ENCODE data around the gene TSR3.

TSR3 gene

DNA sequence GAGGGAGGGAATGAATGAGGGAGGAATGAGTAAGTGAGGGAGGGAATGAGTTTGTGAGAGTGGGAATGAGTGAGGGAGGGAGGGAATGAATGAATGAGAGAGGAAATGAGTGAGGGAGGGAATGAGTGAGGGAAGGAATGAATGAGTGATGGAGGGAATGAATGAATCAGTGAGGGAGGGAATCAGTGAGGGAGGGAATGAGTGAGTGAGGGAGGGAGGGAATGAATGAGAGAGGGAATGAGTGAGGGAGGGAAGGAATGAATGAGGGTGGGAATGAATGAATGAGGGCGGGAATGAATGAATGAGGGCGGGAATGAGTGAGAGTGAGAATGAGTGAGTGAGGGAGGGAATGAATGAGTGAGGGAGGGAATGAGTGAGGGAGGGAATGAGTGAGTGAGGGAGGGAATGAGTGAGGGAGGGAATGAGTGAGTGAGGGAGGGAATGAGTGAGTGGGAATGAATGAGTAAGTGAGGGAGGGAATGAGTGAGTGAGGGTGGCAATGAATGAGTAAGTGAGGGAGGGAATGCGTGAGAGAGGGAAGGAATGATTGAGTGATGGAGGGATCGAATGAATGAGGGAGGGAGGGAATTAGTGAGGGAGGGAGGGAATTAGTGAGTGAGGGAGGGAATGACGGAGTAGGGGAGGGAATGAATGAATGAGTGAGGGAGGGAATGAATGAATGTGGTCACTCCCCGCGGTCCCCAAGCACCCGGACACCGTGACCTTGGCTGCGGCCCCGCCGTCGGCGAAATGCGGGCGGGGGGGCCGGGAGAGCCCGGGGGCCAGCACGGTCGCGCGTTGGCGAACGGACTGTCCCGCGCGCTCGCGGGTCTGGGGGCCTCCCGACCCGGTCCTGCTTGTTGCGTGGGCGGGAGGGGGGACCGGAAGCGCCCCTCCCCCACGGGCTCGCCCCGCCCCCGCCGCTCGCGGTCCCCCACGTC is 43.4 kb downstream of the TSR3 start:
- no peak for DNase-seq (ENCODE audit: low spot score)

GRCh38 chr16:1306334-1306733 is 45.3 kb downstream of the TSR3 start:
- DNase-seq (ENCODE audit: low spot score) = no peak

DNA sequence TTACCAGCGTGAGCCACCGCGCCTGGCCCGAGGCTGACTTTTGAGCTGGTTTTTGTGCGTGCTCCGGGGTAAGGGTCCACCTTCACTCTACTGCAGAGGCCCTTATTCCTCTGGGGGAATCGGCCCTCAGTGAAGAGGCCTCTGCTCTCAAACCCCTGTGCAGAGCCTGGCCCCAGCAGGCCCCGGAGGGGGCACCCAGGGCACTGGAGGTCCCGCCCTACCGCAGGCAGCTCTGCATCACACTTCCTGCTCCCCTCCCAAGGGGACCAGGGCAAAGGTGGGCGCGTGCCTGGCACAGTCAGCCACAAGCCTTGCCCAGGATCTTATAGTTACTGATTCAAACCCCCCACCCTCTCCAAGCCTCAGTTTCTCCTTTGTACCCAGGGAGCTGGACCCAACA is 45.9 kb downstream of the TSR3 start:
- DNase-seq (ENCODE audit: low spot score) = no peak

- no peak for DNase-seq (ENCODE audit: low spot score)
These were observed 50.1 kb downstream of the TSR3 start for GRCh38 chr16:1301562-1301961.

GRCh38 chr16:1300664-1301476 is 50.8 kb downstream of the TSR3 start:
- DNase-seq (ENCODE audit: low spot score) = peak; percentile 88

GRCh38 chr16:1299868-1300203 is 51.8 kb downstream of the TSR3 start:
- no peak for DNase-seq (ENCODE audit: low spot score)
